Karpas-422 (cell line): ENCODE data around the gene RUNX1. TPM values are rescaled to one million over a fixed set of nuclear protein-coding genes. Genes with fewer than 3 reads are reported as not detected.

Source experiments
- DNase-seq: peaks from one replicate; pipeline ENCODE4 v3.0.0-alpha.2; 2015
- H2AFZ ChIP-seq: fragments of 200-600 bp; sonication (generic); 2 replicates; pipeline ENCODE4 v1.6.1; 2014; ENCODE audit warnings: antibody characterized with exemption, low read length, mixed read lengths
- H3K27ac ChIP-seq: fragments of 200-600 bp; sonication (generic); 2 replicates; pipeline ENCODE4 v1.5.1; 2014; ENCODE audit warnings: mild to moderate bottlenecking, low read length, moderate library complexity
- H3K27me3 ChIP-seq: fragments of 200-600 bp; sonication (generic); 2 replicates; pipeline ENCODE4 v1.6.1; 2014; ENCODE audit warnings: low read length, mixed read lengths
- H3K36me3 ChIP-seq: fragments of 200-600 bp; sonication (generic); 2 replicates; pipeline ENCODE4 v1.6.1; 2014; ENCODE audit warnings: low read length, mixed read lengths; ENCODE audit not compliant: insufficient read depth
- H3K4me1 ChIP-seq: fragments of 200-600 bp; sonication (generic); 2 replicates; pipeline ENCODE4 v1.6.1; 2014; ENCODE audit warnings: mild to moderate bottlenecking, low read length, mixed read lengths
- H3K4me2 ChIP-seq: fragments of 200-600 bp; sonication (generic); 2 replicates; pipeline ENCODE4 v1.6.1; 2014; ENCODE audit warnings: low read length, low read depth, mild to moderate bottlenecking; ENCODE audit not compliant: poor library complexity, severe bottlenecking
- H3K4me3 ChIP-seq: fragments of 200-600 bp; sonication (generic); 2 replicates; pipeline ENCODE4 v1.5.1; 2014; ENCODE audit warnings: mild to moderate bottlenecking, antibody characterized with exemption, low read length, mixed read lengths
- H3K79me2 ChIP-seq: fragments of 200-600 bp; sonication (generic); 2 replicates; pipeline ENCODE4 v1.6.1; 2014; ENCODE audit warnings: mild to moderate bottlenecking, low read length, mixed read lengths
- H3K9ac ChIP-seq: fragments of 200-600 bp; sonication (generic); 2 replicates; pipeline ENCODE4 v1.6.0; 2014; ENCODE audit warnings: low read length
- H3K9me2 ChIP-seq: fragments of 200-600 bp; sonication (generic), shearing (Covaris generic); replicated peaks from 2 replicates; pipeline ENCODE4 v1.6.0; 2014; ENCODE audit warnings: mild to moderate bottlenecking, low read length, moderate library complexity; ENCODE audit not compliant: insufficient read depth
- H3K9me3 ChIP-seq: fragments of 300-700, 200-600 bp; sonication (generic); 2 replicates; pipeline ENCODE4 v1.6.1; 2014; ENCODE audit warnings: low read length, mixed read lengths
- H4K20me1 ChIP-seq: fragments of 200-600 bp; sonication (generic); 2 replicates; pipeline ENCODE4 v1.6.1; 2014; ENCODE audit warnings: mild to moderate bottlenecking, antibody characterized with exemption, low read length, low read depth; ENCODE audit not compliant: insufficient read depth
- total RNA-seq: library from RNA; depleted of rRNA; stranded (reverse); fragments of >200 nt; shearing (Covaris generic); gene quantifications from 2 replicates; pipeline ENCODE4 v1.2.3, GENCODE V29; 2014; ENCODE audit warnings: low replicate concordance

RUNX1 gene
- total RNA-seq, 1 experiment from 2014 or later, result 20.5 TPM

GRCh38 chr21:35017256-35017655, 31.8 kb downstream of the RUNX1 start:
- Histone ChIP-seq H3K27me3 (no peaks in the 10 kb centered on the region), H4K20me1 (peaks cover 23% of the 10 kb centered on the region; the same call in 1 of the 2 replicates), H3K27ac (no peak overlapping the region), H3K4me3 (no peak overlapping the region), H3K9ac (no peak overlapping the region), H3K79me2 (peaks cover 86% of the 10 kb centered on the region), H3K9me3 (no peaks in the 10 kb centered on the region), H3K4me2 (no peak overlapping the region), H3K9me2 (no peaks in the 10 kb centered on the region), H2AFZ (no peak overlapping the region), H3K4me1 (peaks cover 21% of the 10 kb centered on the region), H3K36me3 (no peaks in the 10 kb centered on the region)
- DNase-seq, result no peak

- DNase-seq, result no peak
- H3K79me2 ChIP-seq, result peaks cover 86% of the 10 kb centered on the region
- no peak overlapping the region for H3K9ac ChIP-seq
- no peak overlapping the region for H2AFZ ChIP-seq
- peaks cover 23% of the 10 kb centered on the region; the same call in 1 of the 2 replicates for H4K20me1 ChIP-seq
- no peaks in the 10 kb centered on the region for H3K36me3 ChIP-seq
- no peak overlapping the region for H3K27ac ChIP-seq
- H3K4me2 ChIP-seq, result no peak overlapping the region
- no peaks in the 10 kb centered on the region for H3K9me2 ChIP-seq
- H3K9me3 ChIP-seq, result no peaks in the 10 kb centered on the region
- H3K4me3 ChIP-seq, result no peak overlapping the region
- no peaks in the 10 kb centered on the region for H3K27me3 ChIP-seq
- peaks cover 17% of the 10 kb centered on the region for H3K4me1 ChIP-seq
Observed at GRCh38 chr21:35016517-35017188, 32.4 kb downstream of the RUNX1 start.

DNA sequence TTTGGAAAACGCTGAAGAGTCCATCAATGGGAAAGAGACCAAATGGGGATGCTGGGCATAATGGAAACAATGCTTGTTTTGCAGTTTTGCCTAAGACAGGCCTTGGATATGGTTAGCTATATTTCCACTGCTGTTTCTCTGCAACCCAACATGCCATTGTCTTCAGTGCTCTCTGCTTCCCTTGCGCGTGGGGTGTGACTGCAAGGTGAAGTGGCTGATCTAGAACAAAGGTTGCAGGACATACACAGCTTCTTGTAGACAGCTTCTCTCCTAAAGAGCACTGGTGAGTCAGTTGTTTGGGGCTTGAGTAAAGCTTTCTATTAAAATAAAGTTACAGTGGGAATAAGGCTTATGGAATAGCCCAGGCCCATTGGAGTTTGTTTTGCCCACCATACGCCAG, 33.0 kb downstream of the RUNX1 start:
- Histone ChIP-seq H3K4me1 (peaks cover 11% of the 10 kb centered on the region), H3K9me3 (no peaks in the 10 kb centered on the region), H2AFZ (no peak overlapping the region), H3K9me2 (no peaks in the 10 kb centered on the region), H3K79me2 (peaks cover 88% of the 10 kb centered on the region), H3K36me3 (no peaks in the 10 kb centered on the region), H3K9ac (no peak overlapping the region), H3K4me2 (no peak overlapping the region), H3K27ac (no peak overlapping the region), H3K4me3 (no peak overlapping the region), H4K20me1 (peaks cover 23% of the 10 kb centered on the region; the same call in 1 of the 2 replicates), H3K27me3 (no peaks in the 10 kb centered on the region)
- no peak for DNase-seq

GRCh38 chr21:35015435-35016024, 33.6 kb downstream of the RUNX1 start:
- no peaks in the 10 kb centered on the region for H3K9me3 ChIP-seq
- H3K9ac ChIP-seq, result no peak overlapping the region
- no peak overlapping the region for H3K4me2 ChIP-seq
- H3K79me2 ChIP-seq, result peaks cover 88% of the 10 kb centered on the region
- DNase-seq, result no peak
- H3K27me3 ChIP-seq, result no peaks in the 10 kb centered on the region
- H3K4me3 ChIP-seq, result no peak overlapping the region
- peaks cover 23% of the 10 kb centered on the region; the same call in 1 of the 2 replicates for H4K20me1 ChIP-seq
- no peaks in the 10 kb centered on the region for H3K9me2 ChIP-seq
- H2AFZ ChIP-seq, result no peak overlapping the region
- H3K36me3 ChIP-seq, result no peaks in the 10 kb centered on the region
- no peak overlapping the region for H3K27ac ChIP-seq
- H3K4me1 ChIP-seq, result peaks cover 6% of the 10 kb centered on the region

DNA sequence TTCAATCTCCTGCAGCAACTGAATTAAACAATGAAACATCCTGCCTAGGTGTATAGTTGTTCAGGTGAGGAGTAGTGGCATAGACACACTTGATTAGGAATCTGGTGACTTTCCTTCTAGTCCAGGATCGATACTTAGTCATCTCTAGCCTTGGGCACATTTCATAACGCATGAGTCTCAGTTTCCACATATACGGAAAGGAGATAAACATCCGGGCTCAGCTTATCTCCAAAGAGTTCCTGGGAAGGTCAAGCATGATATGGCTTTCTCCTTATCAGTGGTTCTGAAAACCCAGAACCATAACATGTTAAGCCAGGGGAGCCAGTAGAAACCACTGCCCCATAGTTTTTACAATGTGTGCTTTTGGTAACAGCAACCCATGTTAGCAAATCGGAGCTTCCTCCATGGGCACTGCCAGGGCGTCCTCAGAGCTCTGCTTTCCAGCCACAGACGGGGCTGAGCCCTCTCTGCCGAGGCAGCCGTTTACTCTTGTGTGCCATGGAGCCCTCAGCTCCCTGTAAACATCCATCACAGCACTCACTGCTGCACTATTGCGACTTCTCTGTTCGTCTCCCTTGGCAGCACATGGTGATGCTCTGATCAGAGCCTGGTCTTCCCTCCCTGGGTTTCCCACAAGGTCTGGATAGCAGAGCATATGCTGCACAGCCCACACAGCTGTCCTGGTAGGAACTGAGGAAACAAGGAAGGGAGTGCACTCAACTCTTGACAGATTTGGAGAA, 34.6 kb downstream of the RUNX1 start:
- Histone ChIP-seq H3K27ac (no peak overlapping the region), H3K9me2 (no peaks in the 10 kb centered on the region), H4K20me1 (peaks cover 22% of the 10 kb centered on the region; the same call in 1 of the 2 replicates), H3K27me3 (no peaks in the 10 kb centered on the region), H3K4me1 (no peaks in the 10 kb centered on the region), H3K36me3 (no peaks in the 10 kb centered on the region), H3K9ac (no peak overlapping the region), H3K4me3 (no peak overlapping the region), H3K9me3 (no peaks in the 10 kb centered on the region), H3K79me2 (peaks cover 91% of the 10 kb centered on the region), H3K4me2 (no peak overlapping the region), H2AFZ (no peak overlapping the region)
- no peak for DNase-seq

DNA sequence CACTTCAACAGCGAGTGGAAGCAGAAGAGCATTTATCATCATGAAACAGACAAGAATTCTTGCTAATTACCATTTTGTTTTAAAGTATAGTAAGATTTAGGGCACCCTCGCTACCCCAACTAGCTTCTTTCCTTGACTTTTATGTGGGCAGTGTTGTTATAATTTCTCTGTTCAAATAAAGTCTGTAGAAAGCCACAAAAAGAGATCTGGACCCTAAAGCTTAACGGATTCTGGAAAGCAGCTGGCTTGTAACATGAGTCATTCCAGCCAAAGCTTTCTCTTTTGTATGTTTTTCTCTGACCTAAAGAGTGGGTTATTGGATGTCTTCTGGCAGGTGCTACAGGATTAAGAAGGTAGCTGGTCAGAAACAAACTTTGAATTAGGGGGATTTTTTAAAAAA, 37.4 kb downstream of the RUNX1 start:
- DNase-seq, result no peak
- Histone ChIP-seq H3K27ac (no peak overlapping the region), H2AFZ (no peak overlapping the region)

DNA sequence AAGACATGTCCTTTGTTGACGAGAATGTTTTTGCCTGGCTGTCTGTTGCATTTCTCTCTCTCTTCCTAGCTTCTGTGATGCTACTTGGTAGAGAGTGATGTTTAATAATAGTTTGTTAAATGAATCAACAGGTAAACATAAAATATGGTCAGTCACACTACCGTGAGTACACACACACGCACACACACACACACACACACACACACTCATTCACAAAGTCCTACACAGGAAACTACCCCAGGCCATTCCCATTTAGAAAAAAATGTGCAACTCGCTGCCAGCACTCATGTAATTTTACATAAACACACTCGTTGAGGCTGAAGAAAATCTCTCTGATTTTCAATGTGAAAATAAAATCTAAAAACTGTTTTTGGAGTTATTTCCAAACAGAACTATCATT, 38.7 kb downstream of the RUNX1 start:
- no peak for DNase-seq
- peaks cover 27% of the 10 kb centered on the region; the same call in 1 of the 2 replicates for H4K20me1 ChIP-seq
- H3K36me3 ChIP-seq, result no peaks in the 10 kb centered on the region
- H3K27ac ChIP-seq, result no peak overlapping the region
- H3K4me2 ChIP-seq, result no peak overlapping the region
- peaks cover 68% of the 10 kb centered on the region for H3K79me2 ChIP-seq
- H3K9ac ChIP-seq, result no peak overlapping the region
- H3K9me2 ChIP-seq, result no peaks in the 10 kb centered on the region
- H3K4me3 ChIP-seq, result no peak overlapping the region
- H3K27me3 ChIP-seq, result no peaks in the 10 kb centered on the region
- no peak overlapping the region for H2AFZ ChIP-seq
- H3K4me1 ChIP-seq, result no peaks in the 10 kb centered on the region
- H3K9me3 ChIP-seq, result no peaks in the 10 kb centered on the region

More for the DNA sequence above, 37.4 kb downstream of the RUNX1 start:
- peaks cover 24% of the 10 kb centered on the region; the same call in 1 of the 2 replicates for H4K20me1 ChIP-seq
- H3K36me3 ChIP-seq, result no peaks in the 10 kb centered on the region
- H3K9me3 ChIP-seq, result no peaks in the 10 kb centered on the region
- H3K9ac ChIP-seq, result no peak overlapping the region
- H3K9me2 ChIP-seq, result no peaks in the 10 kb centered on the region
- no peak overlapping the region for H3K4me2 ChIP-seq
- no peaks in the 10 kb centered on the region for H3K4me1 ChIP-seq
- H3K79me2 ChIP-seq, result peaks cover 69% of the 10 kb centered on the region
- H3K4me3 ChIP-seq, result no peak overlapping the region
- no peaks in the 10 kb centered on the region for H3K27me3 ChIP-seq

GRCh38 chr21:35007348-35007747, 41.8 kb downstream of the RUNX1 start:
- no peaks in the 10 kb centered on the region for H3K4me1 ChIP-seq
- H3K27me3 ChIP-seq, result no peaks in the 10 kb centered on the region
- H3K9me3 ChIP-seq, result no peaks in the 10 kb centered on the region
- no peak overlapping the region for H3K4me3 ChIP-seq
- no peak overlapping the region for H3K27ac ChIP-seq
- no peak for DNase-seq
- H2AFZ ChIP-seq, result no peak overlapping the region
- peaks cover 68% of the 10 kb centered on the region for H3K79me2 ChIP-seq
- H3K9me2 ChIP-seq, result no peaks in the 10 kb centered on the region
- H3K36me3 ChIP-seq, result no peaks in the 10 kb centered on the region
- peaks cover 28% of the 10 kb centered on the region; the same call in 1 of the 2 replicates for H4K20me1 ChIP-seq
- no peak overlapping the region for H3K4me2 ChIP-seq
- H3K9ac ChIP-seq, result no peak overlapping the region
